Activated T-helper 1 cell treated with anti-CD3 and anti-CD28 coated beads, Interleukin-12 subunit alpha, Interleukin-12 subunit beta, Interleukin-2, Interleukin-4 antibody, amounts not matched to agents 30 ng/mL and 10 ng/mL and 1 ng/mL, durations not matched to agents 14 hours and 24 hours and 36 hours (primary cell): ENCODE results near the gene THSD7A. TPM values are rescaled to one million over a fixed set of nuclear protein-coding genes. Genes with fewer than 3 reads are reported as not detected.

Experiments
- DNase-seq: peaks from one replicate; pipeline ENCODE4 v3.0.0; 2021; ENCODE audit warnings: low spot score
- H3K27ac Mint-ChIP-seq: one replicate; pipeline ENCODE4 v1.8.0; 2021; ENCODE audit warnings: mild to moderate bottlenecking, mixed read lengths
- H3K27me3 Mint-ChIP-seq: one replicate; pipeline ENCODE4 v1.8.0; 2022; ENCODE audit warnings: mild to moderate bottlenecking, moderate library complexity, mixed read lengths; ENCODE audit not compliant: insufficient read depth
- H3K36me3 Mint-ChIP-seq: one replicate; pipeline ENCODE4 v1.8.0; 2021; ENCODE audit warnings: low read depth, mixed read lengths
- H3K4me1 Mint-ChIP-seq: one replicate; pipeline ENCODE4 v1.8.0; 2021; ENCODE audit warnings: low read depth, mixed read lengths
- H3K4me3 Mint-ChIP-seq: one replicate; pipeline ENCODE4 v1.8.0; 2021; ENCODE audit warnings: mild to moderate bottlenecking, moderate library complexity, mixed read lengths
- H3K9me3 Mint-ChIP-seq: one replicate; pipeline ENCODE4 v1.8.0; 2021; ENCODE audit warnings: mixed read lengths
- intact Hi-C: fragments of 100-400 bp; cut with micrococcal nuclease; formaldehyde crosslinking; loops from one replicate; pipeline ENCODE4 v1.15.1; 2024
- total RNA-seq: library from RNA; stranded (reverse); gene quantifications from 2 replicates; pipeline ENCODE4 v1.2.3, GENCODE V29; 2022

Gene THSD7A
- total RNA-seq, 1 donor from 2014 or later = not detected

DNA sequence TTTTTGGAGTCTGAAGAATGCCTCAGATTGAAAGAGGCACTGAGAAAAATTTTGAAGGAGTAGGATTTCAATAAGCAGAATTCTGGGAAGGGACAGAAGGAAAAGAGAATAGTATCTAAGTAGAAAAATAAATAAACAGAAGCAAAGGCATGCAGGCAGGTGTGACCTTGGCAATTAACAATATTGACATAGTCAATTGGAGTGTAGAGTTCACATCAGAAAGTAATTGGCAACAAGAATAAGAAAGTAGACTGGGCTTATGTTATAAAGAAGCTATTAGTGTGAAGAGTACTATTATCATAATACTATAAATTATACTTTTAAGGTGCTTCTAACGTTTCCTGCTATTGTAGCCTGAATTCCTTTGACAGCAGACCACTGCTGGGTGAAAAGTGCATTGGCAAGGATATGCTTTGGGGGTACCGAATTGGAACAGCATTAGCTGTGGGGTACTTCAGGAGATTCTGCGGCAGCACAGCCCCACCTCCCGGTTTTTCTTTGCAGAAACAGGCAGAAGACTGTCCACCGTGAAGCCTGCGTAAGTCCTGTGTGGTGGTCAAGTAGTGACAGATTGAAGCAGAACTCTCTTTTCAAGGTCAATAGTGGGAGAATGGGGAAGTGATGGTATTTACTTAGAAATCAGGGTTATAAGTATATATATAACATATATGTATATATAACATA lies 357.0 kb downstream of the THSD7A start:
- Mint-ChIP-seq H3K27ac (no peak overlapping the region), H3K4me1 (no peaks in the 10 kb centered on the region), H3K27me3 (no peaks in the 10 kb centered on the region), H3K4me3 (no peak overlapping the region), H3K9me3 (no peaks in the 10 kb centered on the region), H3K36me3 (no peaks in the 10 kb centered on the region)
- intact Hi-C loops = no loop called here
- no peak for DNase-seq

- Mint-ChIP-seq H3K4me1 (no peaks in the 10 kb centered on the region), H3K27me3 (no peaks in the 10 kb centered on the region), H3K9me3 (no peaks in the 10 kb centered on the region), H3K4me3 (no peak overlapping the region), H3K36me3 (no peaks in the 10 kb centered on the region), H3K27ac (no peak overlapping the region)
- intact Hi-C loops = no loop called here
- DNase-seq = no peak
Observed at GRCh38 chr7:11473807-11474424, 358.1 kb downstream of the THSD7A start.

DNA sequence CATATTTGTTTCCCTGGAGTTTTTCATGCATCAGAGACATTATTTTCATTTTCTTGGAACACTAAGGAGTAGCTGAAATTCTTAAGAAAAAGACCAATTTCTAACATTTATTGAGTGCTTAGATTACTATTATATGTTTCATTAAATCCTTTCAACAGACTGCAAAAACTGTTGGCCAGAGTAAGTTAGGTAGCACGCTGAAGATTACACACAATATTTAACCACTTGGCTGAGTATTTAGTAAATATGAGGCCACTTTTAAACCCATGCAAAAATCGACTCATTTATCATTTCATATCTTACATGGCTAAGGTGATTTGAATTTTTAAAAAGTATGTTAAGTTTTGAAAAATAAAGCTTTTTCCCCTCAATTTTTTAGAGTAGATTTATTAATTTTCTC lies 358.8 kb downstream of the THSD7A start:
- H3K4me1 Mint-ChIP-seq = no peaks in the 10 kb centered on the region
- H3K36me3 Mint-ChIP-seq = no peaks in the 10 kb centered on the region
- H3K27ac Mint-ChIP-seq = no peak overlapping the region
- no peak overlapping the region for H3K4me3 Mint-ChIP-seq
- no peaks in the 10 kb centered on the region for H3K27me3 Mint-ChIP-seq
- no peaks in the 10 kb centered on the region for H3K9me3 Mint-ChIP-seq
- no peak for DNase-seq
- intact Hi-C loops = no loop called here

GRCh38 chr7:11472646-11473045 lies 359.4 kb downstream of the THSD7A start:
- Mint-ChIP-seq H3K4me1 (no peaks in the 10 kb centered on the region), H3K27ac (no peak overlapping the region), H3K4me3 (no peak overlapping the region), H3K36me3 (no peaks in the 10 kb centered on the region), H3K27me3 (no peaks in the 10 kb centered on the region), H3K9me3 (no peaks in the 10 kb centered on the region)
- DNase-seq = no peak
- intact Hi-C loops = no loop called here

- intact Hi-C loops = no loop called here
- Mint-ChIP-seq H3K36me3 (no peaks in the 10 kb centered on the region), H3K27me3 (no peaks in the 10 kb centered on the region), H3K4me3 (no peak overlapping the region), H3K4me1 (no peaks in the 10 kb centered on the region), H3K27ac (no peak overlapping the region), H3K9me3 (no peaks in the 10 kb centered on the region)
- no peak for DNase-seq
Observed at GRCh38 chr7:11471255-11471654, 360.7 kb downstream of the THSD7A start.

DNA sequence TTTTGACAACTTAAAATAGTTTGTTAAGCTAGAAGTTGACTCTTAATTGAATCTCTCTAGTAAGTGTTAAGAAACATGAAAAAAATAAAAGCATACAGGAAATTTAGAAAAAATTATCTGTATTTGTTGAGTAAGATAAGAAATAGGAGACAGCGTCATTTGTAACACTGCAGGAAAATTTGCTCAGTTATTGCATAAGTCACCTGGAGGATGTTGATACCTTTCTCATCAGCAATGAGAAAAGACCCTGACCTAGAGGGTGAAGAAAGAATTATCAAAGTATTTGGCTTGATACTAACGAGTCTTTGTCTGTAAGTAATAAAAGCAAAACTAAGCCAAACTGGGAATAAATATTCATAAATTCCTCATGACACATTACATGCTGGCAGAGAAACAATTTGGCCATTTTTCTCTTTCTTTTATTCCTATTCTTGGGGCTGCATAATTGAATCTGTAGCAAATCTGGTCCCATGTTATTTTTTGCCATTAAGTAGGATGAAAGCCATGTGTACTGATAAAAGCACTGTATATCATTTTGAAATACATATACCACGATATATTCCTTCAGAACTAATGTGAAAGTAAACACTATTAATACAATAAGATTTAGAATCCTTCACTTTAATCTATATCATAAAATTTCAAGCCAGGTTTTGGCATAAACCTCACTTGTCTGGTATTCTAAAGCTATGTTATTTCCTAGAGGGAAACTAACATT lies 362.8 kb downstream of the THSD7A start:
- Mint-ChIP-seq H3K4me3 (no peak overlapping the region), H3K27ac (no peak overlapping the region), H3K4me1 (no peaks in the 10 kb centered on the region), H3K27me3 (no peaks in the 10 kb centered on the region), H3K36me3 (no peaks in the 10 kb centered on the region), H3K9me3 (no peaks in the 10 kb centered on the region)
- DNase-seq = no peak
- intact Hi-C loops = no loop called here

- Mint-ChIP-seq H3K36me3 (no peaks in the 10 kb centered on the region), H3K27ac (no peak overlapping the region), H3K4me3 (no peak overlapping the region), H3K9me3 (no peaks in the 10 kb centered on the region), H3K27me3 (no peaks in the 10 kb centered on the region), H3K4me1 (no peaks in the 10 kb centered on the region)
- intact Hi-C loops = no loop called here
- no peak for DNase-seq
Observed at GRCh38 chr7:11466517-11467105, 365.4 kb downstream of the THSD7A start.

DNA sequence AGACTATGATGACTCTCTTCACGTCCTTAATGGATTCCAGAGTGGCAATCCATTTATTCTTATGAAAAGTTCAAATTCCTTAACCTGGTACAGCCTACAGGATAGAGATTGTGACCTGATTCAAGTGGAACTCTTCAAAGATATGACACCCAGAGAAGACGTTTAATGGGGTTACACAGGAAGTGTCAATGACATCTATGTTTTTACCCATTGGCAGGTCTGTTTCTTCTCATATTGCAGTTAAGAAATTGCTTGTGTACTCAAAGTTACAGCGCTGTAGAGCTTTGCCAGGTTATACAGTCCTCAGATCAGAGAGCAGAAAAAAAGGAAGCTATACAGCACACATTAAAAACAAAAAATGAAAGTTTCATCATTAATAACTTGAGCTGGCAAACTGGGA lies 367.4 kb downstream of the THSD7A start:
- intact Hi-C loops = no loop called here
- H3K4me3 Mint-ChIP-seq = no peak overlapping the region
- no peak overlapping the region for H3K27ac Mint-ChIP-seq
- no peaks in the 10 kb centered on the region for H3K36me3 Mint-ChIP-seq
- H3K9me3 Mint-ChIP-seq = no peaks in the 10 kb centered on the region
- DNase-seq = no peak
- no peaks in the 10 kb centered on the region for H3K4me1 Mint-ChIP-seq
- H3K27me3 Mint-ChIP-seq = no peaks in the 10 kb centered on the region

DNA sequence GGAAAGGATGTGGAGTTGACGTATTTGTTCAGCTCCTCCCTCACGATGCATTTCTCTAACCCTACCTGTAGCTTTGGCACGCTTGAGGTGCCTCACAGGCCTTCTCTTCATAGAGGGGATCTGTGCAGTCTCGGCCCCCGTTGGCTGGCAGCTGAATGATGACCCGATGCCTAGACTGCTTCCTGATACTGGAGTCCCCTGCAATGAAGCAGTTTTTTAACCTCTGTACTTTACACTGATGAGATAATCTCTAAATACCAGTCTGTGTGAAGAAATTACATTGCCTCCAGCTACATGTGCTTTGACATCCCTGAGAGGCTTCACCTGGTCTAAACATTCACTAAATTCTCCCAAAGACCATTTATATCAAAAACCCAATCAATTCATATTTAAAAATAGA lies 370.1 kb downstream of the THSD7A start:
- H3K27ac Mint-ChIP-seq = no peak overlapping the region
- no peak overlapping the region for H3K4me3 Mint-ChIP-seq
- H3K9me3 Mint-ChIP-seq = no peaks in the 10 kb centered on the region
- no peaks in the 10 kb centered on the region for H3K27me3 Mint-ChIP-seq
- intact Hi-C loops = no loop called here
- no peaks in the 10 kb centered on the region for H3K4me1 Mint-ChIP-seq
- DNase-seq = no peak
- H3K36me3 Mint-ChIP-seq = no peaks in the 10 kb centered on the region

- H3K4me1 Mint-ChIP-seq = no peaks in the 10 kb centered on the region
- no peak overlapping the region for H3K27ac Mint-ChIP-seq
- H3K4me3 Mint-ChIP-seq = no peak overlapping the region
- H3K9me3 Mint-ChIP-seq = no peaks in the 10 kb centered on the region
- DNase-seq = no peak
- intact Hi-C loops = no loop called here
- H3K36me3 Mint-ChIP-seq = no peaks in the 10 kb centered on the region
- no peaks in the 10 kb centered on the region for H3K27me3 Mint-ChIP-seq
Observed at GRCh38 chr7:11458736-11459483, 373.1 kb downstream of the THSD7A start.

- no peaks in the 10 kb centered on the region for H3K4me1 Mint-ChIP-seq
- no peaks in the 10 kb centered on the region for H3K27me3 Mint-ChIP-seq
- H3K27ac Mint-ChIP-seq = no peak overlapping the region
- DNase-seq = no peak
- H3K9me3 Mint-ChIP-seq = no peaks in the 10 kb centered on the region
- H3K36me3 Mint-ChIP-seq = no peaks in the 10 kb centered on the region
- H3K4me3 Mint-ChIP-seq = no peak overlapping the region
- intact Hi-C loops = no loop called here
Observed at GRCh38 chr7:11457419-11457818, 374.6 kb downstream of the THSD7A start.

DNA sequence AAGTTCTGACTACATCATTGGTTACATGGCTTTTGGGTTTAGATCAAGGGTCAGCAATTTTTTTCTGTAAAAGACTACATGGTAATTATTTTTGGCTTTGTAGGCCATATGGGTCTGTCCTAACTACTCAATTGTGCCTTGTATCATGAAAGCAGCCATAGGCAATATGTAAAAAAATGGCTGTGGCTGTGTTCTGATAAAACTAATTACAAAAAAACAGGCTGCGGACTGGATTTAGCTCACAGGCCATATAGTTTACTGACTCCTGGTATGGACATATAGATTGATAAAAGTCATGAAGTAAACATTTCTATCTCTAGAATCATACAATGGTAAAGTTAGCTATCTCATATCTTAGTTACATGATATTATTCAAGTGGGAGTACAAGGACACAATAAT lies 375.4 kb downstream of the THSD7A start:
- H3K4me3 Mint-ChIP-seq = no peak overlapping the region
- intact Hi-C loops = no loop called here
- H3K9me3 Mint-ChIP-seq = no peaks in the 10 kb centered on the region
- no peaks in the 10 kb centered on the region for H3K36me3 Mint-ChIP-seq
- DNase-seq = no peak
- H3K27ac Mint-ChIP-seq = no peak overlapping the region
- H3K4me1 Mint-ChIP-seq = no peaks in the 10 kb centered on the region
- no peaks in the 10 kb centered on the region for H3K27me3 Mint-ChIP-seq

GRCh38 chr7:11452476-11452875 lies 379.5 kb downstream of the THSD7A start:
- no peak for DNase-seq
- Mint-ChIP-seq H3K36me3 (no peaks in the 10 kb centered on the region), H3K4me3 (no peak overlapping the region), H3K27ac (no peak overlapping the region), H3K9me3 (no peaks in the 10 kb centered on the region), H3K4me1 (no peaks in the 10 kb centered on the region), H3K27me3 (no peaks in the 10 kb centered on the region)
- intact Hi-C loops = no loop called here
